Peyer's patch (tissue), 4 donors: Measurements from ENCODE around the gene ABI2. TPM values are rescaled to one million over a fixed set of nuclear protein-coding genes. Genes with fewer than 3 reads are reported as not detected.
"Not testable (repeated sequence)": the region's sequence is repeated elsewhere in the genome, so short reads cannot be mapped to it uniquely, and the experiment has no call there.

Experiments
- DNase-seq, 3 donors: peaks; one replicate each; pipeline ENCODE4 v3.0.0-alpha.2; 2017 to 2019
- H3K27ac ChIP-seq, 4 donors: fragments of 200-600 bp; sonication (generic); one replicate each; pipeline ENCODE4 v1.5.1; 2016 to 2019
- H3K27me3 ChIP-seq, 2 donors: fragments of 200-600 bp; sonication (generic); one replicate each; pipeline ENCODE4 v1.5.1; 2019
- H3K36me3 ChIP-seq, 3 donors: fragments of 200-600 bp; sonication (generic); one replicate each; pipeline ENCODE4 v1.5.1; 2016 to 2019
- H3K4me1 ChIP-seq, 4 donors: fragments of 200-600 bp; sonication (generic); one replicate each; pipeline ENCODE4 v1.5.1; 2016 to 2019
- H3K4me3 ChIP-seq, 4 donors: fragments of 200-600 bp; sonication (generic); 1 replicate in 3 of 4; 2 replicates in 1 of 4; pipeline ENCODE4 v1.5.1; 2016 to 2019; ENCODE audit warnings: mild to moderate bottlenecking in 1 of 4
- H3K9me3 ChIP-seq, 4 donors: fragments of 200-600 bp; sonication (generic); one replicate each; pipeline ENCODE4 v1.5.1; 2016 to 2019; ENCODE audit warnings: mild to moderate bottlenecking in 1 of 4
- POLR2A ChIP-seq, 2 donors: fragments of 450-650 bp; IDR thresholded peaks; one replicate each; pipeline ENCODE4 v1.5.1; 2017; ENCODE audit warnings: antibody characterized with exemption in 2 of 2, mild to moderate bottlenecking in 2 of 2, moderate library complexity in 2 of 2
- total RNA-seq, 4 donors: library from RNA; depleted of rRNA; stranded (reverse); fragments of >200 nt; gene quantifications; one replicate each; pipeline ENCODE4 v1.1.0, GENCODE V29; 2016
- TF ChIP-seq, protein P1 (sequence below), 6 experiments: fragments of 450-650 bp in 4 of 6; fragments of 200-600 bp in 2 of 6; sonication (generic) in 1 of 6; IDR thresholded peaks; one replicate each; pipeline ENCODE4 v1.5.1; 2017 to 2019; ENCODE audit warnings: antibody characterized with exemption in 6 of 6, mild to moderate bottlenecking in 3 of 6, moderate library complexity in 1 of 6

ABI2 gene
- total RNA-seq, 4 donors from 2014 or later = 7.7 to 26.4 (median 13.2) TPM

DNA sequence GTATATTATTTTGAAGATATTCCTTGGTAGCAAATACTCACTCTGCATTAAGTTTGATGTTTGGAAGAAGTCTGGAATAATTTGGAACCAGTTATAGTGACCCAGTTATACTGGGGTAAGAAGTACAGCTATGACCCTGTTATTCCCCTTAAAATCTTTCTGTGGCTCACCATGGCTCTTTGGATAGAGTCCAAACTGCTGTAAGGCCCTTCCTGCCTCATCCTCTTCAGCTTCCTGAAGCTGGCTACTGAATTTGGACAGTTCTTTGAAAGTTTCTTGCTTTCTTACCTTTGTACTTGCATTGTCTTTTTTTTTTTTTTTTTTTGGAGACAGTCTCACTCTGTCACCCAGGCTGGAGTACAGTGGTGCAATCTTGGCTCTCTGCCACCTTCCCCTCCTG is 85.6 kb downstream of the ABI2 start:
- no peak overlapping the region for H3K27ac ChIP-seq
- H3K9me3 ChIP-seq = no peaks in the 10 kb centered on the region
- peaks cover 0 to 26% (median 0%) of the 10 kb centered on the region in 3 donors for H3K36me3 ChIP-seq
- H3K27me3 ChIP-seq = no peaks in the 10 kb centered on the region
- no peaks in the 10 kb centered on the region for H3K4me1 ChIP-seq
- no peak overlapping the region for H3K4me3 ChIP-seq
- no peak for TF ChIP-seq POLR2A (IDR thresholded peaks at IDR 0.05)
- TF ChIP-seq, protein P1, sequence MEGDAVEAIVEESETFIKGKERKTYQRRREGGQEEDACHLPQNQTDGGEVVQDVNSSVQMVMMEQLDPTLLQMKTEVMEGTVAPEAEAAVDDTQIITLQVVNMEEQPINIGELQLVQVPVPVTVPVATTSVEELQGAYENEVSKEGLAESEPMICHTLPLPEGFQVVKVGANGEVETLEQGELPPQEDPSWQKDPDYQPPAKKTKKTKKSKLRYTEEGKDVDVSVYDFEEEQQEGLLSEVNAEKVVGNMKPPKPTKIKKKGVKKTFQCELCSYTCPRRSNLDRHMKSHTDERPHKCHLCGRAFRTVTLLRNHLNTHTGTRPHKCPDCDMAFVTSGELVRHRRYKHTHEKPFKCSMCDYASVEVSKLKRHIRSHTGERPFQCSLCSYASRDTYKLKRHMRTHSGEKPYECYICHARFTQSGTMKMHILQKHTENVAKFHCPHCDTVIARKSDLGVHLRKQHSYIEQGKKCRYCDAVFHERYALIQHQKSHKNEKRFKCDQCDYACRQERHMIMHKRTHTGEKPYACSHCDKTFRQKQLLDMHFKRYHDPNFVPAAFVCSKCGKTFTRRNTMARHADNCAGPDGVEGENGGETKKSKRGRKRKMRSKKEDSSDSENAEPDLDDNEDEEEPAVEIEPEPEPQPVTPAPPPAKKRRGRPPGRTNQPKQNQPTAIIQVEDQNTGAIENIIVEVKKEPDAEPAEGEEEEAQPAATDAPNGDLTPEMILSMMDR (IDR thresholded peaks at IDR 0.05) = no peak
- DNase-seq = no peak

DNA sequence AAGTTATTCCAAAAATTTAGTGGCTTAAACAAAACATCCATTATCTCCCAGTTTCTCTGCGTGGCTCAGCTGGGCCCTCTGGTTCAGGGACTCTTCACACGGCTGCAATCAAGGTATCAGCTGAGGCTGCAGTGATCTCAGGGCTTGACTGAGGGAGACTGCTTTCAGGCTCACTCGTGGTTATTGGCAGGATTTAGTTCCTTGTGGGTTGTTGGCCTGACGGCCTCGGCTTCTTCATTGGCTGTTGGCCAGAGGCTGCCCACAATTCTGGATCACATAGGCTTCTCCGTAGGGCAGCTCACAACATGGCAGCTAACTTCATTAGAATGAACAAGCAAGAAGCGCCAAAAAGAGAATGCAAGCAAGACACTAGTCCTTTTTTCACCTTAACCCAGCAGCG is 90.1 kb downstream of the ABI2 start:
- TF ChIP-seq, protein P1 (IDR thresholded peaks at IDR 0.05) = no peak
- TF ChIP-seq POLR2A (IDR thresholded peaks at IDR 0.05) = no peak
- DNase-seq = no peak
- Histone ChIP-seq H3K4me1 (no peaks in the 10 kb centered on the region), H3K4me3 (no peak overlapping the region), H3K9me3 (no peaks in the 10 kb centered on the region), H3K27me3 (no peaks in the 10 kb centered on the region), H3K36me3 (peaks cover 0 to 12% (median 0%) of the 10 kb centered on the region in 3 donors), H3K27ac (no peak overlapping the region)

DNA sequence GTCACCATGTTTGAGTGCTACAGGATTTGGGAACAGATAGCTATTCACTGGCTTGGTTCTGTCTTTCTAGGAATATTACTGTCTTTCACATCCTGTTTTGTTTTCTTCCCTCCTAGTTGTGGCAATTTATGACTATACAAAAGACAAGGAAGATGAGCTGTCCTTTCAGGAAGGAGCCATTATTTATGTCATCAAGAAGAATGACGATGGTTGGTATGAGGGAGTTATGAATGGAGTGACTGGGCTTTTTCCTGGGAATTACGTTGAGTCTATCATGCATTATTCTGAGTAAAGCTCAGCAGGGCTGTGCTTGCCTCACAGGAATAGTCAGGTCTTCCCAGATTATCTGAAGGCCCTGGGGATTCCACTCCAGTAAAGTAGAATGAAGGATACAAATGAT is 98.9 kb downstream of the ABI2 start:
- Histone ChIP-seq H3K27ac (no peak overlapping the region), H3K4me3 (no peak overlapping the region), H3K9me3 (no peaks in the 10 kb centered on the region), H3K4me1 (peaks cover 0 to 4% (median 0%) of the 10 kb centered on the region in 4 donors), H3K27me3 (no peaks in the 10 kb centered on the region), H3K36me3 (peaks cover 0 to 4% (median 0%) of the 10 kb centered on the region in 3 donors)
- TF ChIP-seq, protein P1 (IDR thresholded peaks at IDR 0.05) = no peak
- no peak for TF ChIP-seq POLR2A (IDR thresholded peaks at IDR 0.05)
- DNase-seq = no peak

DNA sequence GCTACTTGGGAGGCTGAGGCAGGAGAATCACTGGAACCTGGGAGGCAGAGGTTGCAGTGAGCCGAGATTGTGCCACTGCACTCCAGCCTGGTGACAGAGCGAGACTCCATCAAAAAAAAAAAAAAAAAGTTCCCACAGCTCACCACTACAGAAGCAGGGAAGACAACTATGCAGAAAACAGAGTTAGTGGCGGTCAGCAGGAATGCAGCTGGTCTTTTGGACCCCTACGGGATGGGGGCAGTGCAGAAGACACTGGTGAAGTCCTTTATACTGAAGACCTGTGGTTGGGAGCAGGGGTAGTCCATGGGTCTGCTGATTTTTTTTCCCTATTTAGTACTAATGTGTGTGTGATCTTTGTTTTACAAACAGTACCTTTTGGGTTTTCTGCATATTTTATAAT is 101.4 kb downstream of the ABI2 start:
- H3K27me3 ChIP-seq, DNase-seq, H3K4me3 ChIP-seq, H3K9me3 ChIP-seq, H3K36me3 ChIP-seq, H3K4me1 ChIP-seq, H3K27ac ChIP-seq: not testable (repeated sequence)

DNA sequence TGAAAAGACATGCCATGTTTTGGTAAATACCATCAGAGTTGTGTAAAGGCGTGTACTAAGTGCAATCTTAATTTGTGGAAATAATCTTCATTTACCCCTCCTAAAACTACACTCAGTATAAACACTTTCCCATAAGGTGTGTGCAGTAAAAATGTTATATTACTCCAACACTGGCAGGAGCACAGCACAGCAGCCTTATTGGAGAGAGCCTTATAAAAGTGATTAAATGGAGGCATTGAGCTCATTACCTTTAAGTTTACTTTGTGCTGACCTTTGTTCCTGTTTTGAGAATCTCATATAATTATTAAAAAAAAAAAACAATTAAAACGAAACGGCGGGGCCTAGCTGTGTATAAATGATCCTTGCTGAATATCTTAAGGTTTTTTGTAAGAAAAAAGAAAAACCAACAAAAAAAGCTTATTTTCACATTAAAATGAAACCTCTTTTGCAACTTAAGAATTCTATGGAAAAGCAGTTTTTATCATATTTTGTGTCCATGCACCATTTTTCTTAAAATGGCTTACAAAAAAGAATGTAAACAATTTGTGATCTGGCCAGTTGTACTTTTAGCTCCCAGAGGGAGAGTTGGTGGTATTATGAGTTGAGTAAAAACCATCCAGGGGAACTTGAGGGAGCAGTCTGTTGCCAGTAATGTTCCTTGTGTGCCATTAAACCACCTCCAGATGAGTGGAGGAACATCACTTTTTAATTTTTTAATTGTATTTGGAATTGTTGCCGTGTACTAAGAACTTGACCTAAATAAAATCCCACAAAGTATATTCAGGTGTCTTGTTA is 103.4 kb downstream of the ABI2 start:
- DNase-seq = no peak
- TF ChIP-seq, protein P1 (IDR thresholded peaks at IDR 0.05) = no peak
- no peak for TF ChIP-seq POLR2A (IDR thresholded peaks at IDR 0.05)
- no peak overlapping the region for H3K27ac ChIP-seq
- no peaks in the 10 kb centered on the region for H3K27me3 ChIP-seq
- H3K36me3 ChIP-seq = peaks cover 0 to 4% (median 0%) of the 10 kb centered on the region in 3 donors
- no peaks in the 10 kb centered on the region for H3K9me3 ChIP-seq
- no peak overlapping the region for H3K4me3 ChIP-seq
- peaks cover 0 to 4% (median 0%) of the 10 kb centered on the region in 4 donors for H3K4me1 ChIP-seq

DNA sequence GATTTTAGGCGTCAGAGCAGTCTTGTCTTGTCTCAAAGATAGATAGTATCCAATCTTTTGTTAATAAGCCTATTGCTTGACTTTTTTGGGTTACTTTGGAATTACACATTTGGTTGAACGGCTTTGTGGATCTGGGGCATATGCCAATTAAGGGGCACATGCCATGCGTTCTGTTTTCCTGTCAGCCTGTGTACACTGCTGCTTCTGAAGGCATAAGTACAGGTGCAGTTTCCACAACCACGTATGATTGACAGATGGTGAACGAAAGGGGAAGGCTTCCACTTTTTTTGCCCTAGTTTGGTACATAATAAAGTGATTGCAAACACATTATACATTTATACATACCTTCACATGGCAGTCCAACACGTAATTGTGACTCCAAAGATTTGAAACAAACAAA is 104.6 kb downstream of the ABI2 start:
- H3K27ac ChIP-seq = no peak overlapping the region

More for the DNA sequence above, 104.6 kb downstream of the ABI2 start:
- Histone ChIP-seq H3K27me3 (no peaks in the 10 kb centered on the region), H3K4me1 (peaks cover 0 to 4% (median 0%) of the 10 kb centered on the region in 4 donors), H3K4me3 (no peak overlapping the region), H3K9me3 (no peaks in the 10 kb centered on the region), H3K36me3 (peaks cover 0 to 2% (median 0%) of the 10 kb centered on the region in 3 donors)
- TF ChIP-seq POLR2A (IDR thresholded peaks at IDR 0.05) = no peak
- DNase-seq = no peak
